Osteocyte (in vitro differentiated cells): ENCODE data around the gene NUDT3. TPM values are rescaled to one million over a fixed set of nuclear protein-coding genes. Genes with fewer than 3 reads are reported as not detected.
A peak's percentile ranks its signal among the peaks of the same experiment; 100 is the strongest.

Experiments used
- DNase-seq: peaks from one replicate; pipeline ENCODE4 v3.0.0; 2021; ENCODE audit warnings: mixed read lengths; ENCODE audit not compliant: unreplicated experiment; ENCODE audit errors: extremely low spot score
- H3K27ac Mint-ChIP-seq: one replicate; pipeline ENCODE4 v1.8.0; 2021; ENCODE audit warnings: mild to moderate bottlenecking, mixed read lengths; ENCODE audit not compliant: unreplicated experiment
- H3K27me3 Mint-ChIP-seq: one replicate; pipeline ENCODE4 v1.8.0; 2021; ENCODE audit warnings: mixed read lengths; ENCODE audit not compliant: unreplicated experiment
- H3K36me3 Mint-ChIP-seq: one replicate; pipeline ENCODE4 v1.8.0; 2021; ENCODE audit warnings: mixed read lengths; ENCODE audit not compliant: unreplicated experiment
- H3K4me1 Mint-ChIP-seq: one replicate; pipeline ENCODE4 v1.8.0; 2021; ENCODE audit warnings: mixed read lengths; ENCODE audit not compliant: unreplicated experiment
- H3K4me3 Mint-ChIP-seq: one replicate; pipeline ENCODE4 v1.8.0; 2021; ENCODE audit warnings: mild to moderate bottlenecking, moderate library complexity, mixed read lengths; ENCODE audit not compliant: unreplicated experiment
- H3K9me3 Mint-ChIP-seq: one replicate; pipeline ENCODE4 v1.8.0; 2021; ENCODE audit warnings: mixed read lengths; ENCODE audit not compliant: unreplicated experiment
- total RNA-seq: library from RNA; stranded (reverse); gene quantifications from 2 replicates; pipeline ENCODE4 v1.2.1, GENCODE V29; 2021
- TF ChIP-seq, protein P1 (sequence below): fragments of 200-600 bp; sonication (generic); IDR thresholded peaks from 2 replicates; pipeline ENCODE4 v1.5.0; 2021; ENCODE audit warnings: antibody characterized with exemption, mild to moderate bottlenecking, moderate library complexity

The NUDT3 gene
- total RNA-seq, 1 donor from 2014 or later: 32.0 TPM

GRCh38 chr6:34240329-34241248, 151.9 kb downstream of the NUDT3 start:
- no peak overlapping the region for H3K27ac Mint-ChIP-seq
- peaks cover 7% of the 10 kb centered on the region for H3K36me3 Mint-ChIP-seq
- no peaks in the 10 kb centered on the region for H3K9me3 Mint-ChIP-seq
- H3K4me1 Mint-ChIP-seq: peaks cover 47% of the 10 kb centered on the region
- H3K4me3 Mint-ChIP-seq: no peak overlapping the region
- no peaks in the 10 kb centered on the region for H3K27me3 Mint-ChIP-seq
- TF ChIP-seq, protein P1, sequence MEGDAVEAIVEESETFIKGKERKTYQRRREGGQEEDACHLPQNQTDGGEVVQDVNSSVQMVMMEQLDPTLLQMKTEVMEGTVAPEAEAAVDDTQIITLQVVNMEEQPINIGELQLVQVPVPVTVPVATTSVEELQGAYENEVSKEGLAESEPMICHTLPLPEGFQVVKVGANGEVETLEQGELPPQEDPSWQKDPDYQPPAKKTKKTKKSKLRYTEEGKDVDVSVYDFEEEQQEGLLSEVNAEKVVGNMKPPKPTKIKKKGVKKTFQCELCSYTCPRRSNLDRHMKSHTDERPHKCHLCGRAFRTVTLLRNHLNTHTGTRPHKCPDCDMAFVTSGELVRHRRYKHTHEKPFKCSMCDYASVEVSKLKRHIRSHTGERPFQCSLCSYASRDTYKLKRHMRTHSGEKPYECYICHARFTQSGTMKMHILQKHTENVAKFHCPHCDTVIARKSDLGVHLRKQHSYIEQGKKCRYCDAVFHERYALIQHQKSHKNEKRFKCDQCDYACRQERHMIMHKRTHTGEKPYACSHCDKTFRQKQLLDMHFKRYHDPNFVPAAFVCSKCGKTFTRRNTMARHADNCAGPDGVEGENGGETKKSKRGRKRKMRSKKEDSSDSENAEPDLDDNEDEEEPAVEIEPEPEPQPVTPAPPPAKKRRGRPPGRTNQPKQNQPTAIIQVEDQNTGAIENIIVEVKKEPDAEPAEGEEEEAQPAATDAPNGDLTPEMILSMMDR: no peak
- DNase-seq: no peak

DNA sequence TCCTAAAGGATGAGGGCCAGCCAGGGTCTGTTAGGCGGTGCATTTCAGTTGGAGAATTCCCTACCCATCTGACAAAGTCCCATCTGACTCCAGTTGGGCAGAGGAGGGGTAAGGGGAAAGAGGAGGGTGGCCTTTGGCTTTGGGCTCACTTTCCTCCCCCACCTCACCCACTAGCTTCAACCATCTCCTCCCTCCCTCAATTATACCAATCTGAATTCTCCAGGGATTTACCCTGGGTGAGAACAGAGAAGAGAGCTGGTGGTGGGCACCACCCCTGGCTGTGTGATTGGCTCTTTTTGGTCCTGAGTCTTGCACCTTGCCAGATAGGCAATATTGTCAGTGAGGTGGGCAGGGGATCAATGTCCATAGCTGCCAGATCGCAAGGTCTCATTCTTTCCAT, 152.6 kb downstream of the NUDT3 start:
- no peaks in the 10 kb centered on the region for H3K27me3 Mint-ChIP-seq
- no peak overlapping the region for H3K4me3 Mint-ChIP-seq

GRCh38 chr6:34239500-34239825, 153.0 kb downstream of the NUDT3 start:
- H3K27me3 Mint-ChIP-seq: no peaks in the 10 kb centered on the region
- DNase-seq: no peak

More for the DNA sequence above, 152.6 kb downstream of the NUDT3 start:
- H3K36me3 Mint-ChIP-seq: peaks cover 7% of the 10 kb centered on the region
- no peak for DNase-seq
- TF ChIP-seq, protein P1: no peak
- no peak overlapping the region for H3K27ac Mint-ChIP-seq
- H3K4me1 Mint-ChIP-seq: peaks cover 40% of the 10 kb centered on the region
- no peaks in the 10 kb centered on the region for H3K9me3 Mint-ChIP-seq

GRCh38 chr6:34238585-34239499, 153.6 kb downstream of the NUDT3 start:
- Mint-ChIP-seq H3K4me3 (peak overlapping the region; percentile 68), H3K9me3 (no peaks in the 10 kb centered on the region), H3K27me3 (no peaks in the 10 kb centered on the region), H3K4me1 (peaks cover 30% of the 10 kb centered on the region), H3K36me3 (peaks cover 7% of the 10 kb centered on the region), H3K27ac (peak overlapping the region; percentile 27)
- TF ChIP-seq, protein P1: no peak
- DNase-seq: no peak

More at GRCh38 chr6:34239500-34239825, 153.0 kb downstream of the NUDT3 start:
- Mint-ChIP-seq H3K4me3 (no peak overlapping the region), H3K36me3 (peaks cover 7% of the 10 kb centered on the region), H3K4me1 (peaks cover 36% of the 10 kb centered on the region), H3K9me3 (no peaks in the 10 kb centered on the region), H3K27ac (no peak overlapping the region)
- TF ChIP-seq, protein P1: no peak
